Cardiac fibroblast (primary cell): ENCODE measurements around the gene TMEM256.

Source experiments
- DNase-seq, 2 donors: peaks; one replicate each; pipeline versions ENCODE4 v3.0.0 to v3.0.0-alpha.2; 2010; ENCODE audit warnings: low read depth in 2 of 2
- H3K4me3 ChIP-seq, 2 donors: replicated peaks in 1 of 2; 1 replicate in 1 of 2; 2 replicates in 1 of 2; pipeline ENCODE4 v1.5.1; 2011; ENCODE audit warnings: low read depth in 2 of 2, low read length in 2 of 2, mild to moderate bottlenecking in 2 of 2, moderate library complexity in 1 of 2
- TF ChIP-seq, protein P1 (sequence below): IDR thresholded peaks from one replicate; pipeline ENCODE4 v1.5.1; 2011; ENCODE audit warnings: low read depth, mild to moderate bottlenecking, low read length, inconsistent platforms

The TMEM256 gene

GRCh38 chr17:7384489-7385081 lies 19.3 kb downstream of the TMEM256 start:
- TF ChIP-seq, protein P1, sequence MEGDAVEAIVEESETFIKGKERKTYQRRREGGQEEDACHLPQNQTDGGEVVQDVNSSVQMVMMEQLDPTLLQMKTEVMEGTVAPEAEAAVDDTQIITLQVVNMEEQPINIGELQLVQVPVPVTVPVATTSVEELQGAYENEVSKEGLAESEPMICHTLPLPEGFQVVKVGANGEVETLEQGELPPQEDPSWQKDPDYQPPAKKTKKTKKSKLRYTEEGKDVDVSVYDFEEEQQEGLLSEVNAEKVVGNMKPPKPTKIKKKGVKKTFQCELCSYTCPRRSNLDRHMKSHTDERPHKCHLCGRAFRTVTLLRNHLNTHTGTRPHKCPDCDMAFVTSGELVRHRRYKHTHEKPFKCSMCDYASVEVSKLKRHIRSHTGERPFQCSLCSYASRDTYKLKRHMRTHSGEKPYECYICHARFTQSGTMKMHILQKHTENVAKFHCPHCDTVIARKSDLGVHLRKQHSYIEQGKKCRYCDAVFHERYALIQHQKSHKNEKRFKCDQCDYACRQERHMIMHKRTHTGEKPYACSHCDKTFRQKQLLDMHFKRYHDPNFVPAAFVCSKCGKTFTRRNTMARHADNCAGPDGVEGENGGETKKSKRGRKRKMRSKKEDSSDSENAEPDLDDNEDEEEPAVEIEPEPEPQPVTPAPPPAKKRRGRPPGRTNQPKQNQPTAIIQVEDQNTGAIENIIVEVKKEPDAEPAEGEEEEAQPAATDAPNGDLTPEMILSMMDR, result no peak
- DNase-seq, result no peak
- peak overlapping the region; percentile 36 to 41 for H3K4me3 ChIP-seq

GRCh38 chr17:7383742-7384488 lies 20.0 kb downstream of the TMEM256 start:
- DNase-seq, result peak in 1 of 2 donors; percentile 34
- peak overlapping the region; percentile 36 to 41 for H3K4me3 ChIP-seq
- TF ChIP-seq, protein P1, result no peak

DNA sequence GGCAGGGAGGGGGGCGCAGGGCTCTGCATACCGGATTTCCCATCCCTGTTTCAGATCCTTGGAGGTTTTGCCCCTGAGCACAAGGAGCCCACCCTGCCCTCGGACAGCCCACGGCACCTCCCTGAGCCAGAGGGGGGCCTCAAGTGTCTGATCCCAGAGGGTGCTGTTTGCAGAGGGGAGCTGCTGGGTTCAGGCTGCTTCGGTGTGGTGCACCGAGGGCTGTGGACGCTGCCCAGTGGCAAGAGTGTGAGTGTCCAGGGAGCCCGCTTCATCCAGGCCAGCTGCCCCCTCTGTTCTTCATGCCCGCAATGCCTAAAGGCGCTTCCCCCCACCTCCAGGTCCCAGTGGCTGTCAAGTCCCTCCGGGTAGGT lies 20.5 kb downstream of the TMEM256 start:
- TF ChIP-seq, protein P1, result no peak
- DNase-seq, result no peak
- no peak overlapping the region for H3K4me3 ChIP-seq

GRCh38 chr17:7382901-7383300 lies 21.0 kb downstream of the TMEM256 start:
- DNase-seq, result no peak
- H3K4me3 ChIP-seq, result no peak overlapping the region
- TF ChIP-seq, protein P1, result no peak

DNA sequence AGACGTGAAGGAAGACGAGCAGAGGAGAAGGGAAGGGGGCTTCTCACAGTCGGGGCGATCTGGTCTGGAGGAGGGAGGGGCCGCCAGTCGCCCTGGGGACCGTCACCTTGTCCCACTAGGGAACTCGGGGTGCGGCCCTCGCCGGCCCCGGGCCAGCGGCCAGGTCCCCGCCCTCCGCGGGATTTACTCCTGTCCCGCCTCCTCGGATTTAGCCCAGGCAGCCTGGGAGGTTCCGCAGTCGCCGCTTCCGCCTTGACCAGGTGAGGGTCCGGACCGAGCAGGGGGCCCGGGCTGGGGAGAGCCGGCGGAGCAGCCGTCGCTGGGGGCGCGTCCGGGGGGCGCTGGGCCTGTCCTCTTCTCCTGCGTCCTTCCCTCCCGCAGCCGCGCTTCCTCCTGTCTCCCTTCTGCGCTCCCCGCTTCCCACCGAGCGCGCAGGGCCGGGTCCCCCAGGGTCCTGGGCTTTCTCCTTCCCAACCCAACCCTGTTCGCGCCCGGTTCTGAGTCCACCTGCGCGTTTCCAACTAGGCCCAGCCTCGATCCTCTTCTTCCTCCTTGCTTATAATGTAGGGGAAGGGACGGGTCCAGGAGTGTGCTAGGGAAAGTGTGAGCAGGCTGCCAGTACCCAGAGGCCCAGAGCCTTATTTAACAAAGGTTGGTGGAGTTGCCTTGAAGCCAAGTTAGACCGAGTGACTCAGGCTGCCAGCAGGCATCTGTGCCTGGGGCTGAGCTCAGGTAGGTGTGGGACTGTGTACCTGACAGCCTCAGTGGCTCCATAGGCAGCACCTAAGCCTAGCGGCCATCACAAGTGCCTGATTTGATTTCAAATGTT lies 22.8 kb downstream of the TMEM256 start, which contains the start of gene TNK1:
TSS of gene TNK1 (plus strand) at position 235 of the 829 bp plus-strand sequence. CDS start 1,838 bp downstream, outside the sequence.
- TF ChIP-seq, protein P1, result no peak
- peak within 1 kb of the TSS; percentile 25 to 30 for H3K4me3 ChIP-seq
- no peak for DNase-seq

GRCh38 chr17:7380321-7380720 lies 23.6 kb downstream of the TMEM256 start:
- TF ChIP-seq, protein P1, result no peak
- DNase-seq, result peak in 1 of 2 donors; percentile 75
- H3K4me3 ChIP-seq, result no peak overlapping the region
